ENCODE results near the gene KY. TPM values are rescaled to one million over a fixed set of nuclear protein-coding genes. Genes with fewer than 3 reads are reported as not detected.

Gene KY
- total and polyA plus RNA-seq, 2 donors (not counting 1 experiment from before 2014, with no cell fraction given) = not detected

GRCh38 chr3:134594331-134594741 is 56.5 kb downstream of the KY start:
- H2AFZ ChIP-seq (ENCODE audit: insufficient read depth, low read depth, low read length, poor library complexity, severe bottlenecking) = no peak overlapping the region
- Mint-ChIP-seq H3K4me3 (no peak overlapping the region), H3K9me3 (ENCODE audit: insufficient read depth) (no peaks in the 10 kb centered on the region), H3K27ac (no peak overlapping the region), H3K27me3 (peaks cover 5% of the 10 kb centered on the region), H3K4me1 (no peaks in the 10 kb centered on the region)
- ChIA-PET CTCF (no interaction called here), POLR2A (no interaction called here)
- H3K9me3 ChIP-seq (ENCODE audit: control extremely low read depth in 1 of 3, control insufficient read depth in 2 of 3, insufficient read depth in 1 of 3, low read length in 2 of 3) = no peaks in the 10 kb centered on the region
- 92% methylated on average over 5 of the region's 8 CpGs for WGBS (ENCODE audit: insufficient coverage)
- no peaks in the 10 kb centered on the region for H4K20me1 ChIP-seq (ENCODE audit: control insufficient read depth, insufficient read depth, low read length, poor library complexity, severe bottlenecking)
- no peaks in the 10 kb centered on the region for H3K36me3 ChIP-seq (replicated peaks in 1 of 2; ENCODE audit: control extremely low read depth in 1 of 2, control insufficient read depth in 1 of 2, extremely low read depth in 1 of 2, insufficient read depth in 2 of 2, low read length in 1 of 2)
- no peak overlapping the region for H3K4me3 ChIP-seq (ENCODE audit: control extremely low read depth in 1 of 5, extremely low read depth in 1 of 5, insufficient read depth in 1 of 5, low read depth in 2 of 5, low read length in 4 of 5)
- no peak overlapping the region for H3K4me2 ChIP-seq (replicated peaks; ENCODE audit: low read depth, low read length, poor library complexity, severe bottlenecking)
- H3K27ac ChIP-seq (ENCODE audit: low read length in 2 of 2) = no peak overlapping the region
- ATAC-seq (ENCODE audit: low read depth) = no peak
- intact Hi-C loops (cut with micrococcal nuclease) = no loop called here
- no peaks in the 10 kb centered on the region for H3K79me2 ChIP-seq (ENCODE audit: control insufficient read depth, insufficient read depth, low read length)
- DNase-seq = no peak
- H3K9ac ChIP-seq (ENCODE audit: low read length) = no peak overlapping the region
- H3K4me1 ChIP-seq (ENCODE audit: control insufficient read depth in 2 of 2, insufficient read depth in 2 of 2, low read length in 2 of 2) = no peaks in the 10 kb centered on the region
- TF ChIP-seq EZH2 (IDR thresholded peaks at IDR 0.05; ENCODE audit: borderline replicate concordance, insufficient read depth, low read depth, low read length, poor library complexity, severe bottlenecking) = no peak
- TF ChIP-seq, protein P1, sequence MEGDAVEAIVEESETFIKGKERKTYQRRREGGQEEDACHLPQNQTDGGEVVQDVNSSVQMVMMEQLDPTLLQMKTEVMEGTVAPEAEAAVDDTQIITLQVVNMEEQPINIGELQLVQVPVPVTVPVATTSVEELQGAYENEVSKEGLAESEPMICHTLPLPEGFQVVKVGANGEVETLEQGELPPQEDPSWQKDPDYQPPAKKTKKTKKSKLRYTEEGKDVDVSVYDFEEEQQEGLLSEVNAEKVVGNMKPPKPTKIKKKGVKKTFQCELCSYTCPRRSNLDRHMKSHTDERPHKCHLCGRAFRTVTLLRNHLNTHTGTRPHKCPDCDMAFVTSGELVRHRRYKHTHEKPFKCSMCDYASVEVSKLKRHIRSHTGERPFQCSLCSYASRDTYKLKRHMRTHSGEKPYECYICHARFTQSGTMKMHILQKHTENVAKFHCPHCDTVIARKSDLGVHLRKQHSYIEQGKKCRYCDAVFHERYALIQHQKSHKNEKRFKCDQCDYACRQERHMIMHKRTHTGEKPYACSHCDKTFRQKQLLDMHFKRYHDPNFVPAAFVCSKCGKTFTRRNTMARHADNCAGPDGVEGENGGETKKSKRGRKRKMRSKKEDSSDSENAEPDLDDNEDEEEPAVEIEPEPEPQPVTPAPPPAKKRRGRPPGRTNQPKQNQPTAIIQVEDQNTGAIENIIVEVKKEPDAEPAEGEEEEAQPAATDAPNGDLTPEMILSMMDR (IDR thresholded peaks at IDR 0.05) = no peak
- H3K27me3 ChIP-seq (replicated peaks in 1 of 4; ENCODE audit: control extremely low read depth in 1 of 4, control insufficient read depth in 3 of 4, insufficient read depth in 4 of 4, low read length in 3 of 4) = no peaks in the 10 kb centered on the region

GRCh38 chr3:134592806-134593205 is 58.0 kb downstream of the KY start:
- no peaks in the 10 kb centered on the region for H4K20me1 ChIP-seq (ENCODE audit: control insufficient read depth, insufficient read depth, low read length, poor library complexity, severe bottlenecking)
- TF ChIP-seq, protein P1 (IDR thresholded peaks at IDR 0.05) = no peak
- no peak for TF ChIP-seq EZH2 (IDR thresholded peaks at IDR 0.05; ENCODE audit: borderline replicate concordance, insufficient read depth, low read depth, low read length, poor library complexity, severe bottlenecking)
- H3K9me3 ChIP-seq (ENCODE audit: control extremely low read depth in 1 of 3, control insufficient read depth in 2 of 3, insufficient read depth in 1 of 3, low read length in 2 of 3) = no peaks in the 10 kb centered on the region
- no peaks in the 10 kb centered on the region for H3K36me3 ChIP-seq (replicated peaks in 1 of 2; ENCODE audit: control extremely low read depth in 1 of 2, control insufficient read depth in 1 of 2, extremely low read depth in 1 of 2, insufficient read depth in 2 of 2, low read length in 1 of 2)
- no peak for DNase-seq
- no peak overlapping the region for H2AFZ ChIP-seq (ENCODE audit: insufficient read depth, low read depth, low read length, poor library complexity, severe bottlenecking)
- ATAC-seq (ENCODE audit: low read depth) = no peak
- Mint-ChIP-seq H3K4me1 (no peaks in the 10 kb centered on the region), H3K27ac (no peak overlapping the region), H3K4me3 (no peak overlapping the region), H3K9me3 (ENCODE audit: insufficient read depth) (no peaks in the 10 kb centered on the region), H3K27me3 (peaks cover 5% of the 10 kb centered on the region)
- WGBS (ENCODE audit: insufficient coverage) = 100% methylated on average over 2 of the region's 5 CpGs
- no peak overlapping the region for H3K4me3 ChIP-seq (ENCODE audit: control extremely low read depth in 1 of 5, extremely low read depth in 1 of 5, insufficient read depth in 1 of 5, low read depth in 2 of 5, low read length in 4 of 5)
- ChIA-PET POLR2A (no interaction called here), CTCF (no interaction called here)
- intact Hi-C loops (cut with micrococcal nuclease) = no loop called here
- H3K4me1 ChIP-seq (ENCODE audit: control insufficient read depth in 2 of 2, insufficient read depth in 2 of 2, low read length in 2 of 2) = no peaks in the 10 kb centered on the region
- H3K4me2 ChIP-seq (replicated peaks; ENCODE audit: low read depth, low read length, poor library complexity, severe bottlenecking) = no peak overlapping the region
- no peaks in the 10 kb centered on the region for H3K79me2 ChIP-seq (ENCODE audit: control insufficient read depth, insufficient read depth, low read length)
- H3K27me3 ChIP-seq (replicated peaks in 1 of 4; ENCODE audit: control extremely low read depth in 1 of 4, control insufficient read depth in 3 of 4, insufficient read depth in 4 of 4, low read length in 3 of 4) = no peaks in the 10 kb centered on the region
- no peak overlapping the region for H3K9ac ChIP-seq (ENCODE audit: low read length)
- H3K27ac ChIP-seq (ENCODE audit: low read length in 2 of 2) = no peak overlapping the region

Measured in B cell (primary cell).